Measurements from ENCODE around the gene DLG5. TPM values are rescaled to one million over a fixed set of nuclear protein-coding genes. Genes with fewer than 3 reads are reported as not detected.

The DLG5 gene
- polyA plus RNA-seq, 1 of the 3 experiments (the other 2 are of a cell fraction) = 31.3 TPM

GRCh38 chr10:77962350-77963146, 36.0 kb upstream of the DLG5 start:
- H3K79me2 ChIP-seq (ENCODE audit: insufficient read depth) = no peaks in the 10 kb centered on the region
- no peaks in the 10 kb centered on the region for H3F3A ChIP-seq (replicated peaks; ENCODE audit: insufficient read depth)
- ChIA-PET CTCF (no interaction called here), POLR2A (no interaction called here)
- H3K4me1 ChIP-seq (ENCODE audit: control insufficient read depth in 1 of 2, insufficient read depth in 2 of 2, low read depth in 1 of 2, low read length in 1 of 2) = no peaks in the 10 kb centered on the region; a peak in 1 of 4 replicates
- TF ChIP-seq PBX3 (IDR thresholded peaks at IDR 0.05) (no peak), USF1 (IDR thresholded peaks at IDR 0.05; ENCODE audit: borderline replicate concordance, low read depth) (no peak), MXI1 (IDR thresholded peaks at IDR 0.05; ENCODE audit: low read depth, low read length) (no peak), YY1 (IDR thresholded peaks at IDR 0.05; ENCODE audit: low read depth) (no peak), RFX5 (IDR thresholded peaks at IDR 0.05; ENCODE audit: low read length) (no peak), FOXJ3 (CRISPR knock-in tag; IDR thresholded peaks at IDR 0.05) (no peak), SMC3 (IDR thresholded peaks at IDR 0.05; ENCODE audit: low read depth, low read length) (no peak), TEAD4 (IDR thresholded peaks at IDR 0.05; ENCODE audit: borderline replicate concordance, insufficient read depth) (no peak), CHD2 (IDR thresholded peaks at IDR 0.05; ENCODE audit: low read length, partially characterized antibody) (no peak), RCOR1 (IDR thresholded peaks at IDR 0.05; ENCODE audit: low read length) (no peak), ELF1 (IDR thresholded peaks at IDR 0.05) (no peak), EP300 (IDR thresholded peaks at IDR 0.05; ENCODE audit: borderline replicate concordance in 1 of 2, low read depth in 1 of 2, low read length in 1 of 2) (no peak)
- H3K9ac ChIP-seq = no peak overlapping the region
- WGBS (ENCODE audit: low lambda C conversion rate) = 83% methylated on average over 7 of the region's 7 CpGs
- H4K20me1 ChIP-seq (ENCODE audit: insufficient read depth) = no peaks in the 10 kb centered on the region
- DNase-seq = no peak
- no peak overlapping the region for H2AFZ ChIP-seq (ENCODE audit: low read depth)
- H3K4me3 ChIP-seq (ENCODE audit: low read depth in 2 of 2, low read length in 1 of 2) = no peak overlapping the region
- H3K9me2 ChIP-seq = no peaks in the 10 kb centered on the region
- H3K27ac ChIP-seq (ENCODE audit: low read depth in 2 of 2, low read length in 1 of 2) = no peak overlapping the region
- H3K4me2 ChIP-seq = no peak overlapping the region
- no peaks in the 10 kb centered on the region for H3K36me3 ChIP-seq (replicated peaks in 1 of 2; ENCODE audit: control insufficient read depth in 1 of 2, insufficient read depth in 2 of 2, low read length in 1 of 2)
- H3K27me3 ChIP-seq (ENCODE audit: insufficient read depth) = no peaks in the 10 kb centered on the region
- H3K9me3 ChIP-seq = no peaks in the 10 kb centered on the region

GRCh38 chr10:77961668-77962067, 35.1 kb upstream of the DLG5 start:
- H3K27me3 ChIP-seq (ENCODE audit: insufficient read depth) = no peaks in the 10 kb centered on the region
- TF ChIP-seq NFIC (IDR thresholded peaks at IDR 0.05; ENCODE audit: borderline replicate concordance) = no peak
- TF ChIP-seq GATA2 (CRISPR knock-in tag; IDR thresholded peaks at IDR 0.05) = no peak
- TF ChIP-seq FOSL2 (IDR thresholded peaks at IDR 0.05; ENCODE audit: borderline replicate concordance, low read depth) = no peak
- TF ChIP-seq TAF1 (IDR thresholded peaks at IDR 0.05; ENCODE audit: borderline replicate concordance, low read depth, low read length) = no peak
- TF ChIP-seq GABPA (IDR thresholded peaks at IDR 0.05; ENCODE audit: low read depth) = no peak
- TF ChIP-seq POLR2AphosphoS5 (IDR thresholded peaks at IDR 0.05; ENCODE audit: low read depth, low read length) = no peak
- TF ChIP-seq YY1 (IDR thresholded peaks at IDR 0.05; ENCODE audit: low read depth) = no peak
- no peak for TF ChIP-seq TCF12 (IDR thresholded peaks at IDR 0.05)
- no peak for TF ChIP-seq MEF2A (IDR thresholded peaks at IDR 0.05; ENCODE audit: borderline replicate concordance, low read depth)
- TF ChIP-seq MAX (IDR thresholded peaks at IDR 0.05; ENCODE audit: low read depth) = no peak
- TF ChIP-seq REST (IDR thresholded peaks at IDR 0.05; ENCODE audit: low read depth, low read length) = no peak

More at GRCh38 chr10:77961668-77962067, 35.1 kb upstream of the DLG5 start:
- Histone ChIP-seq H3K4me1 (ENCODE audit: control insufficient read depth in 1 of 2, insufficient read depth in 2 of 2, low read depth in 1 of 2, low read length in 1 of 2) (no peaks in the 10 kb centered on the region; a peak in 1 of 4 replicates), H3K4me2 (no peak overlapping the region), H4K20me1 (ENCODE audit: insufficient read depth) (no peaks in the 10 kb centered on the region), H3K9ac (no peak overlapping the region), H3K79me2 (ENCODE audit: insufficient read depth) (no peaks in the 10 kb centered on the region), H3K9me2 (no peaks in the 10 kb centered on the region), H3K36me3 (replicated peaks in 1 of 2; ENCODE audit: control insufficient read depth in 1 of 2, insufficient read depth in 2 of 2, low read length in 1 of 2) (no peaks in the 10 kb centered on the region), H3K9me3 (no peaks in the 10 kb centered on the region), H3K27ac (ENCODE audit: low read depth in 2 of 2, low read length in 1 of 2) (no peak overlapping the region), H3K4me3 (ENCODE audit: low read depth in 2 of 2, low read length in 1 of 2) (no peak overlapping the region), H2AFZ (ENCODE audit: low read depth) (no peak overlapping the region), H3F3A (replicated peaks; ENCODE audit: insufficient read depth) (no peaks in the 10 kb centered on the region)
- WGBS (ENCODE audit: low lambda C conversion rate) = 97% methylated on average over 6 of the region's 6 CpGs
- ChIA-PET POLR2A (no interaction called here), CTCF (no interaction called here)
- DNase-seq = no peak
